HL-60 (cell line): ENCODE measurements around the gene CFAP65.

ENCODE experiments used
- DNase-seq, 2 experiments: peaks; one replicate each; pipeline ENCODE4 v3.0.0-alpha.2; 2010 to 2020; ENCODE audit warnings: low read depth in 1 of 2, low spot score in 1 of 2
- H3K27ac ChIP-seq: fragments of 250-450 bp; sonication (Bioruptor Pico); replicated peaks from 2 replicates; pipeline ENCODE4 v1.5.1; 2020; ENCODE audit warnings: mild to moderate bottlenecking, moderate library complexity
- H3K27me3 ChIP-seq: fragments of 250-450 bp; sonication (Bioruptor Pico); 2 replicates; pipeline ENCODE4 v1.5.1; 2021; ENCODE audit warnings: mild to moderate bottlenecking, moderate library complexity; ENCODE audit not compliant: insufficient read depth, poor library complexity, severe bottlenecking
- H3K4me3 ChIP-seq: replicated peaks from 2 replicates; pipeline ENCODE4 v1.5.1; 2011; ENCODE audit warnings: mild to moderate bottlenecking, control low read depth, low read length; ENCODE audit not compliant: insufficient read depth
- CTCF ChIP-seq: IDR thresholded peaks from one replicate; pipeline ENCODE4 v1.5.1; 2011; ENCODE audit warnings: low read length, control low read depth, inconsistent platforms; ENCODE audit not compliant: insufficient read depth
- GABPA ChIP-seq: IDR thresholded peaks from 2 replicates; pipeline ENCODE4 v1.6.1; 2012; ENCODE audit warnings: low read depth
- POLR2AphosphoS5 ChIP-seq: IDR thresholded peaks from 2 replicates; pipeline ENCODE4 v1.6.1; 2012; ENCODE audit warnings: low read depth
- REST ChIP-seq: IDR thresholded peaks from 2 replicates; pipeline ENCODE4 v1.6.1; 2012; ENCODE audit warnings: low read depth; ENCODE audit not compliant: insufficient replicate concordance
- SPI1 ChIP-seq: IDR thresholded peaks from 2 replicates; pipeline ENCODE4 v1.6.1; 2012; ENCODE audit warnings: low read depth, mild to moderate bottlenecking, borderline replicate concordance

CFAP65 gene

GRCh38 chr2:218961651-218962570, 79.4 kb downstream of the CFAP65 start:
- Histone ChIP-seq H3K4me3 (no peak overlapping the region), H3K27ac (no peak overlapping the region), H3K27me3 (peaks cover 76% of the 10 kb centered on the region)
- DNase-seq = no peak
- peak; percentile 89 for TF ChIP-seq REST
- no peak for TF ChIP-seq POLR2AphosphoS5
- no peak for TF ChIP-seq GABPA

- Histone ChIP-seq H3K27me3 (peaks cover 78% of the 10 kb centered on the region), H3K4me3 (no peak overlapping the region)
These were observed 80.1 kb downstream of the CFAP65 start for GRCh38 chr2:218961229-218961628.

GRCh38 chr2:218960309-218961165, 80.8 kb downstream of the CFAP65 start:
- Histone ChIP-seq H3K27ac (no peak overlapping the region), H3K27me3 (peaks cover 74% of the 10 kb centered on the region), H3K4me3 (no peak overlapping the region)
- TF ChIP-seq GABPA (no peak), CTCF (no peak), SPI1 (no peak), REST (no peak), POLR2AphosphoS5 (no peak)
- DNase-seq = no peak

More at GRCh38 chr2:218961229-218961628, 80.1 kb downstream of the CFAP65 start:
- no peak for TF ChIP-seq GABPA
- no peak for TF ChIP-seq POLR2AphosphoS5
- no peak for TF ChIP-seq REST
- TF ChIP-seq SPI1 = no peak
- no peak for TF ChIP-seq CTCF
- H3K27ac ChIP-seq = no peak overlapping the region
- no peak for DNase-seq
